Naive thymus-derived CD8-positive, alpha-beta T cell (primary cell): ENCODE results near the gene NPAS3. TPM values are rescaled to one million over a fixed set of nuclear protein-coding genes. Genes with fewer than 3 reads are reported as not detected.

Experiments
- ATAC-seq, 2 donors: fragments of 150-1000 bp; cut with Tn5 transposase in 1 of 2; sonication (Bioruptor Pico), chemical (Tn5 transposase) in 1 of 2; 1 replicate in 1 of 2; 2 replicates in 1 of 2; pipeline ENCODE4 v1.10.0; 2021; ENCODE audit warnings: mild to moderate bottlenecking in 2 of 2, moderate library complexity in 2 of 2
- POLR2A ChIA-PET: fragments of 350-600 bp; sonication (Branson Sonifier 250); formaldehyde crosslinking; loops from one replicate; lab custom pipeline; 2021; ENCODE audit warnings: antibody characterized with exemption; lab: Charles Lee
- DNase-seq, 10 donors: peaks; one replicate each; pipeline versions ENCODE4 v3.0.0 to v3.0.0-alpha.2; 2020 to 2022
- H3K27ac Mint-ChIP-seq, 10 donors: one replicate each; pipeline ENCODE4 v1.8.0; 2020 to 2022; ENCODE audit warnings: mild to moderate bottlenecking in 10 of 10, mixed read lengths in 10 of 10, moderate library complexity in 4 of 10, inconsistent platforms in 1 of 10
- H3K27me3 Mint-ChIP-seq, 5 donors: one replicate each; pipeline ENCODE4 v1.8.0; 2021 to 2022; ENCODE audit warnings: mixed read lengths in 5 of 5
- H3K36me3 Mint-ChIP-seq, 3 donors: one replicate each; pipeline ENCODE4 v1.8.0; 2020 to 2022; ENCODE audit warnings: mixed read lengths in 3 of 3, mild to moderate bottlenecking in 2 of 3, inconsistent platforms in 1 of 3
- H3K4me1 Mint-ChIP-seq, 4 donors: one replicate each; pipeline ENCODE4 v1.8.0; 2021 to 2022; ENCODE audit warnings: mixed read lengths in 4 of 4
- H3K4me3 Mint-ChIP-seq, 10 donors: one replicate each; pipeline ENCODE4 v1.8.0; 2020 to 2022; ENCODE audit warnings: mild to moderate bottlenecking in 10 of 10, mixed read lengths in 10 of 10, moderate library complexity in 6 of 10, inconsistent platforms in 1 of 10
- H3K9me3 Mint-ChIP-seq, 9 donors: one replicate each; pipeline ENCODE4 v1.8.0; 2020 to 2022; ENCODE audit warnings: mixed read lengths in 9 of 9, mild to moderate bottlenecking in 3 of 9, inconsistent platforms in 1 of 9, moderate library complexity in 1 of 9
- polyA plus RNA-seq, 3 donors: library from polyadenylated mRNA; unstranded; fragments of 300-500 nt; fragmentation: Illumina TruSeq; gene quantifications; one replicate each; pipeline ENCODE4 v1.2.3, GENCODE V29; 2021
- total RNA-seq, 8 experiments: library from RNA in 2 of 8; stranded (reverse) in 2 of 8; gene quantifications; one replicate each; pipeline ENCODE4 v1.2.3 and lab custom pipeline; 2021 to 2026

NPAS3 gene
- total and polyA plus RNA-seq, 5 experiments from 2014 or later: not detected

DNA sequence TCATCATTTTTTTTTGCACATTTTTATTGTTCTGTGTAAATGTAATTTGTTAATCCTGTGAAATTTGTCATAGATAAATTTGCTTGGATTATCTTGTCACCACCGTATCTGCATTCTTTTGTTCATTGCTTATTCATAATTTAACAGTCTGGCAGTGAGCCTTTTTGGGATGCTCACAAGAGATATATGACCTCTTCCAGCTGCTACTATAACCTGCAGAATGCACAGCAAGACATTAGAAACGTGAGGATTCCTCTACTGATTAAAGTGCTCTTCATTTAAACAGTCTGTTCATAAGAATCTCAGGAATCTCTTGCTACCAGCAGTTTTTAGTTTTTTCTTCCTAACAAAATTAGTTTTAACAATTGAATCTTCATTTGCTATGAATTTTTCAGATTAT, 9.1 kb downstream of the NPAS3 start:
- DNase-seq: no peak
- Mint-ChIP-seq H3K27me3 (peaks cover 14 to 49% (median 21%) of the 10 kb centered on the region in 5 donors), H3K9me3 (no peaks in the 10 kb centered on the region), H3K27ac (no peak overlapping the region), H3K36me3 (no peaks in the 10 kb centered on the region), H3K4me1 (no peaks in the 10 kb centered on the region), H3K4me3 (no peak overlapping the region)
- POLR2A ChIA-PET: no interaction called here
- ATAC-seq: no peak

DNA sequence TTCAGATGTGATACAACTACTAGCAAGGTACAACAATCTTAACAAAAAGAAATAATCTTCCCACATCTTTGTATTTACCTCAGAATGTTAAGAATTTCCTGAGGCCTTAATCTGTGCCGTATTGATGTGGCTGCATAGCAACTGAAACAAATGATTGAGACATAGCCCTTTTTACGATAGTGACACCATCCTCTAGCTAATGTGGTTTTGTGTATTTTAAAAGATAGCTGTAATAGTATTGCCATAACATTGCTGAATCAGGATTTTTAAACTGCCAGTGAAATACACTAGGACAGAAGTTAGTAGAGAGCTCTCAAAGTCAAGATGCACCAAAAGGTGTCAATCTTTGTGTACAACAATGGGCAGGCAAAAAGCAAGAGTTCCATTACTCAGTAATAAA, 11.9 kb downstream of the NPAS3 start:
- no peak overlapping the region for H3K27ac Mint-ChIP-seq
- POLR2A ChIA-PET: no interaction called here
- H3K4me3 Mint-ChIP-seq: no peak overlapping the region
- ATAC-seq (no peak), DNase-seq (no peak)
- H3K9me3 Mint-ChIP-seq: peaks cover 0 to 15% (median 0%) of the 10 kb centered on the region in 9 donors
- peaks cover 5 to 22% (median 8%) of the 10 kb centered on the region in 5 donors for H3K27me3 Mint-ChIP-seq
- H3K36me3 Mint-ChIP-seq: no peaks in the 10 kb centered on the region
- H3K4me1 Mint-ChIP-seq: no peaks in the 10 kb centered on the region

DNA sequence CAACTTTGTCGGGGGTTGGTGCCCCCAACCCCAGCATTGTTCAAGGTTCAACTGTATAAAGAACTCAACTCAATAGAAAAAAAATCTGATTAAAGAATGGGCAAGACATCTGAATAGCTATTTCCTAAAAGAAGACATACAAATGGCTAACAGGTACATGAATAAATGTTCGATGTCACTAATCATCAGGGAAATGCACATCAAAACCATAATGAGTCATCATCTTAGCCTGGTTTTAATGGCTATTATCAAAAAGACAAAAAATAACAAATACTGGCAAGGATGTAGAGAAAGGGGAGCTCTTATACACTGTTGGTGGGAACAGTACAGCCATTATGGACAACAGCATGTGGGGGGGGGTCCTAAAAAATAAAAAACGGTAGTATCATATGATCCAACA, 28.7 kb downstream of the NPAS3 start:
- peaks cover 0 to 13% (median 0%) of the 10 kb centered on the region in 9 donors for H3K9me3 Mint-ChIP-seq
- no peak overlapping the region for H3K27ac Mint-ChIP-seq
- no peaks in the 10 kb centered on the region for H3K36me3 Mint-ChIP-seq
- ATAC-seq (no peak), DNase-seq (no peak)
- H3K27me3 Mint-ChIP-seq: peaks cover 0 to 2% (median 0%) of the 10 kb centered on the region in 5 donors
- no peaks in the 10 kb centered on the region for H3K4me1 Mint-ChIP-seq
- POLR2A ChIA-PET: no interaction called here
- no peak overlapping the region for H3K4me3 Mint-ChIP-seq

DNA sequence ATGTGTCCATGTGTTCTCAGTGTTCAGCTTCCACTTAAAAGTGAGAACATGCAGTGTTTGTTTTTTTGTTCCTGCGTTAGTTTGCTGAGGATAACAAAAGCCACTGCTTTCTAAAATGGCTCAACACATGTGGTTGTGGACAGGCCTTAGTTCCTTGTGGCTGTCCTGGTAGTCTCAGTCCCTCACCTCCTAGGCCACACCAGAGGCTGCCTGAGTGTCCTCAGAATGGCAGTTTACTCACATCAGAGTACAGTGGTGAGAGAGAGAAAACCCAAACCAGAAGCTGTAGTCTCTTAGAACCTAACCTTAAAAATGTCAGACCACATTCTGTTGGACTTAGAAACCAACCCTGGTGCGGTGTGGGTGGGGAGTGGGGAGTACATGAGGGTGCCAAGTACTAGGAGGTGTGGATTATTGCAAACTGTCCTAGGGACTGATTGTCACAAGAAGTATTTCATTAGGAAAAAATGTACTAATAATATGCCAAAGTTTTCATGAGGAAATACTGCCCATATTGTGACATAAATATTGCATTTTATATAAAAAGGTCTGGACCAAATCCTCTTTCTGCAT, 30.4 kb downstream of the NPAS3 start:
- no peak for ATAC-seq
- Mint-ChIP-seq H3K27me3 (peaks cover 0 to 3% (median 0%) of the 10 kb centered on the region in 5 donors), H3K9me3 (peaks cover 0 to 13% (median 2%) of the 10 kb centered on the region in 9 donors), H3K4me3 (no peak overlapping the region), H3K36me3 (no peaks in the 10 kb centered on the region), H3K4me1 (no peaks in the 10 kb centered on the region), H3K27ac (no peak overlapping the region)
- POLR2A ChIA-PET: no interaction called here
- no peak for DNase-seq

DNA sequence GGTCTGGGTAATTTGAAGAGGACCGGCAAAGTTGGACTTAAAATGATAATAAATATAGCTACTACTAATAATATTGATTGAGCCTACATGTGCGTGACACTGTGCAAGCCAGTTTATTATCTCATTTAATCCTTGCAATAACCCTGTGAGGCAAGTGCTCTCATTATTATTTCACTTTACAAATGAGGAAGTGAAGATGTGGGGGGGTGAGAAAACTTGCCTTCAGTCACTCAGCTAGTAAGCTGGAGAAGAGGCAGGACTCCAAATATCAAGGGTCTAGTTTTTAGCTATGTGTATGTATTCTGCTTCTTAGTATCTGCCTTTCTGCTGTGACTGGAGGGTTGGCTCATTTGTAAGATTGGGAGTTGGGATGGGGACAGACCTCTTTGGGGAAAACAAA, 39.2 kb downstream of the NPAS3 start:
- POLR2A ChIA-PET: no interaction called here
- Mint-ChIP-seq H3K4me3 (no peak overlapping the region), H3K27ac (no peak overlapping the region), H3K4me1 (no peaks in the 10 kb centered on the region), H3K36me3 (no peaks in the 10 kb centered on the region), H3K9me3 (peaks cover 0 to 5% (median 0%) of the 10 kb centered on the region in 9 donors), H3K27me3 (peaks cover 0 to 8% (median 3%) of the 10 kb centered on the region in 5 donors)
- DNase-seq (no peak), ATAC-seq (no peak)

DNA sequence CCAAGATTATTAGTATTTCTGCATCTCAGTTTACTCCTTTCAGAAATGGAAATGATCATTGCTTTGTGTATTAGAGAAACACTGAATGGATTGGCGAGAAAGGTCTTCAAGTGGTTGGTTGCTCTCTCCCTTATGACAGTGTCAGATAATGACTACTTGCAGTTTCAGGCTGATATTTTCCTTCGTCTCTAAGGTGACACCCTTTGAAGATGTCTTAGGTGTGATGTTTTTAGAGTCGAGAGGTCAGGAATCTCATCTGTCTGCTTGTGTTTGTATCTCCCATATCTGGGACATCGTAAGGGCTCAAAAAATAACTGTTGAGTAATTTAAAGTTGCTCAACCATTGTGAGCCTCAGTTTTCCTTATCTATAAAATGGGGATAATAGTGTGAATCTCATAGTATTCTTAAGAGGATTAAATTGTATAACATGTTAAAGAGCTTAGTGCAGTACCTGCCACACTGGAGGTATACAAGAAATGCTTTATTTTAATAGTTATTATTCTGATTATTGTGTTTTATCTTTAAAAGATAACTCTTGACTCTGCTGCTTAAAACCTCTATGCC, 40.1 kb downstream of the NPAS3 start:
- DNase-seq: no peak
- POLR2A ChIA-PET: no interaction called here

DNA sequence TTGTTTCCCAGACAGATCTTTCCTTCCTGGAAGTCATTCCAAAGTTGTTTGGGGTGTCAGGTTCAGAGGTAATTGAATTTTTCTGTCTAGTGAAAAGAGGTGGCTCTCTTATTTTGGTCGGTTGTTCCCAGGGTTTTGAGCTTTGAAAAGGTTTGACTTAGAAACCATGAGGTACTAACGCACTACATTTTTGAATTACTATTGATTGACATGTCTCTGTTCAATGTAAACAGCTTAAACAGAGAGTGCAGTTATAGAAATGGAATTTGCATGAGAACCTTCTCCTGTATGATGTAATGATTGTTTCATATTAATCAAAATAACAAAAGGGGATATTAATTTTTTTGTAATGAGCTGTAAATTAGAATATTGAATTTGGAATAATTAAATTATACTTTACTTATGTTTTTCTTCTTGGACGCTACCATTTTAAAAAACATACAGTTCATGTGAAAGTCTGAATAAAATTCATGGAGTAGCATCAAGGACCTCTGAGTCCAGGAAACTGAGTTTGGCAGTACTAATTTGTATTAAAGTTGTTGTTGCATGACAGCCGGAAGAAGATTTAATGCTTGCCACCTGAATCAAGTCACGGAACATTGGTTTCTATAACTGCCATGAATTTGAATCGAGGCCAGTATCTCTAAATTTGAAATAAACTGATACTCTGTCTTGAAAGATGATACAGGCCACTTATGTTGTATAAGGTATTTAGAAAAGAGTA, 41.7 kb downstream of the NPAS3 start:
- H3K4me3 Mint-ChIP-seq: no peak overlapping the region
- H3K27me3 Mint-ChIP-seq: peaks cover 0 to 4% (median 1%) of the 10 kb centered on the region in 5 donors
- H3K27ac Mint-ChIP-seq: no peak overlapping the region
- POLR2A ChIA-PET: no interaction called here
- peaks cover 0 to 2% (median 0%) of the 10 kb centered on the region in 9 donors for H3K9me3 Mint-ChIP-seq
- no peaks in the 10 kb centered on the region for H3K4me1 Mint-ChIP-seq
- H3K36me3 Mint-ChIP-seq: no peaks in the 10 kb centered on the region
- DNase-seq (no peak), ATAC-seq (no peak)

More for the DNA sequence above, 40.1 kb downstream of the NPAS3 start:
- Mint-ChIP-seq H3K27ac (no peak overlapping the region), H3K4me3 (no peak overlapping the region), H3K9me3 (peaks cover 0 to 5% (median 0%) of the 10 kb centered on the region in 9 donors), H3K27me3 (peaks cover 0 to 8% (median 3%) of the 10 kb centered on the region in 5 donors), H3K36me3 (no peaks in the 10 kb centered on the region), H3K4me1 (no peaks in the 10 kb centered on the region)
- no peak for ATAC-seq

DNA sequence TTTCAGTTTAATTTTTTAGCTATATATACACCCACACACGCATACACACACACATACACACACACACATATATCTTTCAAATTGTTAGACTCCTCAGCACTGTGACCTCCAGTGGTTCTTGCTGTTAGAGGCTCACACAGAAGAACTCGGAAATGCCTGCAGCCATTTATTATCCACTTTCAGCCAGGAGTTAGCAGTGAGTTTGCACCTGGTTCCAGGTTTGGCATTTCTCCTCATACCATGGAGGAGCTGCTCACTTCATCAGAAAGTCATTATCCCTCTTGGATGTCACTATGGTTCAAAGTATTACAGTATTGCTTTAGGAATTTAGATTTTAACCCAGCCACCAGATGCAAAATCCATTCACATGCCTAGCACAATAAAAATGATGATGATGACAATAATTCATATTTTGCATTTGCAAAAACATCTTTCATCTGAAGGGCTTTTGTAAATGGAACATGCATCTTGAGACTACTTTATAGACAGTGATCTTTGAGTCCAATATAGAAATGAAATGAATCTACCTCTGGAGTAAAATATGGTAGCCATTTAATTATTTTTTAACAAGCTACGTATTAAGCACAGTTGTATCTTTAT, 42.3 kb downstream of the NPAS3 start:
- no peak for DNase-seq
- no peaks in the 10 kb centered on the region for H3K4me1 Mint-ChIP-seq
- H3K9me3 Mint-ChIP-seq: peaks cover 0 to 2% (median 0%) of the 10 kb centered on the region in 9 donors
- ATAC-seq: no peak
- H3K4me3 Mint-ChIP-seq: no peak overlapping the region
- H3K36me3 Mint-ChIP-seq: no peaks in the 10 kb centered on the region
- H3K27ac Mint-ChIP-seq: no peak overlapping the region
- peaks cover 0 to 1% (median 0%) of the 10 kb centered on the region in 5 donors for H3K27me3 Mint-ChIP-seq
- POLR2A ChIA-PET: no interaction called here

DNA sequence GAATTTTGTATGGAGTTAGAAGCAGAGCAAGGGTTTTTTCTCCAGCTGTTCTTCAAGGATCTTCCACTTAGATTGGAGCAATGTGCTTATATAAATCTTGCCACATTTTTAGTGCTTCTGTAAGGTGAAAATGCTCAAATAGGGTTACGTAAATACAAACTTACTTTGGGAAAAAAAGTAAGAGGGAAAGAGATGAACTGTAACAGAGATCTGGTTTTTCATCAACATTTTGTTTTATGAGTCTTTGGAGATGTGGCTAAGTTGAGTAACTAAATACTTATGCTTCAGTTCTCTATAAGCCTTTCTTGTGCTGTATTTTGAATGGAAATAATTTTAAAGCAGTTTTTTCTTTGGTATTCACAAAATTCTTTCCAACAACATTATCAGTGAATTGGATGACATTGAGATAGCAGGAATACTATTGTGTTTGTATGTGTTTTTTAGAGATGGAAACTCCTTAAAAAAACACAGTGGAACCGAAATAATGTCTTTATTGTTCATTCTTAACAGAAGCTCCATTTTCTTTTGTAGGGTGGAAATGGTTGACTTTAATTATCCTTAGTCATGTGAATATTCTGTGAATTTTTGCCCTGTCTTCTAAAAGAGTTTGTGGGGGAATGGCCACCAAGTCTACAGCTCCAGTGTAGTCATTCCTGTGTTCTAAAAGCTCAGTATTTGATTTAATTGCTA, 45.7 kb downstream of the NPAS3 start:
- Mint-ChIP-seq H3K4me3 (no peak overlapping the region), H3K4me1 (no peaks in the 10 kb centered on the region), H3K36me3 (no peaks in the 10 kb centered on the region), H3K27ac (no peak overlapping the region), H3K9me3 (peaks cover 0 to 9% (median 2%) of the 10 kb centered on the region in 9 donors), H3K27me3 (peaks cover 0 to 8% (median 0%) of the 10 kb centered on the region in 5 donors)
- no peak for DNase-seq
- ATAC-seq: no peak
- POLR2A ChIA-PET: no interaction called here

DNA sequence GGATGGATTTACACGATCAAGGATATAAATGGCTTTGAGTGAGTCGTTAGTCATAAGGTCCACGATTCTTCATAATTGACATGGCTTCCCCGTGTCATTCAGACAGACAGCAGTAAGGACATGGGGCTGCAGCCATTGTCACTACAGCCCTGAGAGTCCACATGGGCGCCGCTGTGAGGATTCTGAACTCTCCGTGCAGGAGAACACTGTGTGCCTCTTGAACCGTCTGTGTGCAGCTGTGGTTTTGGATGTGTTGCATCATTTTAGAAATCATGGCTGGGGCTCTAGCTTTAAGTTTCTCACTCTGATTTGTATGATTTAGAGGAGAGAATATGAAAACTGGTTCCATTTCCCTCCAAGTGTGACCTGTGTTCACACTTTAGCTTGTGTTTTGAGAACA, 47.2 kb downstream of the NPAS3 start:
- Mint-ChIP-seq H3K27me3 (peaks cover 0 to 8% (median 1%) of the 10 kb centered on the region in 5 donors), H3K4me3 (no peak overlapping the region), H3K36me3 (no peaks in the 10 kb centered on the region), H3K4me1 (no peaks in the 10 kb centered on the region), H3K27ac (no peak overlapping the region), H3K9me3 (peaks cover 0 to 12% (median 2%) of the 10 kb centered on the region in 9 donors)
- DNase-seq (no peak), ATAC-seq (no peak)
- POLR2A ChIA-PET: no interaction called here

DNA sequence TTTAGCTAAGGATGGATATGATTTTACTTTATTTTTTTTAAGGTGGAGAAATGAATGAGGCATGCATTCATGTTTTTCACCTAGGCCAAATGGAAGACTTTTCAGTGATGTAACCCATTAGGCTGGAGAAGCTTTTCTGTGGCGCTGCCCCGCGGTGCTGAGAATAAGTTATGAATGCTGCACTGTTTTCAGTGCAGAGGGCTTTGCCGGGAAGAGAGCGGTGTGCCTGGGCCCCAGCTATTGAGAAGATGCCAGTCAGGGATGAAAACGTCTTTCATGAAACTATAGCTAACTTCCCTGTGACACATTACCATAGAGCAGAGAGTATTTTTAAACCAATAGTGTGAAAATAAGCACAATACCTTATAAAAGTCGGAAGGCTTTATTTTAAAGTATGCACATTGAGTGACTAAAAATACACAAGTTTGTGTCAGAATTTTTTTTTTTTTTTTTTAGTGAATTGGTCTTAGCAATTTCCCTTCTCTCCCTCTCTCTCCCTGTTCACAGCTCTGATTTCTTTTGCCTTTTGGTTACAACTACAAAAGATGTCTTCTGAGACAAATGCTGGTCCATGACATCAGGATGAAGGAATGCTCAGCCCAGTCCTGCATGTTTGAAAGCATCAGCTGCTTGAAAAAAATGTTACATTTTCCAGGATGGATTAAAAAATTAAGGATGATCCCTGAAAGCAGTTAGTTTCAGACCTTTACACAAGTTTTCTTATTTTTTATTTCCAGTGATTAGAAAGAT, 48.3 kb downstream of the NPAS3 start:
- Mint-ChIP-seq H3K4me1 (no peaks in the 10 kb centered on the region), H3K4me3 (no peak overlapping the region), H3K27me3 (peaks cover 0 to 8% (median 1%) of the 10 kb centered on the region in 5 donors), H3K27ac (no peak overlapping the region), H3K36me3 (no peaks in the 10 kb centered on the region), H3K9me3 (peaks cover 0 to 18% (median 2%) of the 10 kb centered on the region in 9 donors)
- POLR2A ChIA-PET: no interaction called here
- DNase-seq: no peak
- ATAC-seq: no peak

DNA sequence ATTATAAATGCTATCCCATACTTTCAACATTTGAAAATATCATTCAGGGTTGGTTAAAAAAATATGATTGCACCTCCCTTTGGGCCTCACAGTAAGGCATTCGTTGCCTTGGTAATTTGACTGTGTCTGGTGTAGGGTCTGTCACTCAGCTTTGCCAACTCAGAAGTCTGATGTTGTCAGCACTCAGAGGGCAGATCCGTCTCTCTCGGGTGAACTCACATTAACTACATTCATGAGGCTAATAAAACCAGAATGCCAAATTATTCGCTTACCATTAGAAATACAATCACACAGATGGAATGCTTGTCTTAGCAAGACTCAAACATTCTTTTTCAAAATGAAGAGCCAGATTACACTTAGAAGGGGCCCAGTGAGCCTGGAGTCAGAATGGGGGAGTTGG, 53.0 kb downstream of the NPAS3 start:
- POLR2A ChIA-PET: no interaction called here
- peaks cover 2 to 47% (median 9%) of the 10 kb centered on the region in 9 donors for H3K9me3 Mint-ChIP-seq
- H3K4me1 Mint-ChIP-seq: no peaks in the 10 kb centered on the region
- H3K4me3 Mint-ChIP-seq: no peak overlapping the region
- DNase-seq: no peak
- ATAC-seq: no peak
- H3K27me3 Mint-ChIP-seq: peaks cover 0 to 9% (median 2%) of the 10 kb centered on the region in 5 donors
- H3K27ac Mint-ChIP-seq: no peak overlapping the region
- H3K36me3 Mint-ChIP-seq: no peaks in the 10 kb centered on the region
